WTC11 (cell line): ENCODE measurements around the gene FBXW9. TPM values are rescaled to one million over a fixed set of nuclear protein-coding genes. Genes with fewer than 3 reads are reported as not detected.

ENCODE experiments used
- CREM ChIP-seq: sonication (generic); formaldehyde crosslinking; IDR thresholded peaks from 2 replicates; pipeline ENCODE4 v1.8.1; 2022; ENCODE audit warnings: mild to moderate bottlenecking, missing genetic modification reagents, moderate library complexity
- ELF4 ChIP-seq: sonication (generic); formaldehyde crosslinking; IDR thresholded peaks from 2 replicates; pipeline ENCODE4 v1.8.1; 2022; ENCODE audit warnings: low read depth, mild to moderate bottlenecking, moderate library complexity, missing genetic modification reagents
- EMX1 ChIP-seq: fragments of 250-450 bp; sonication (Bioruptor Pico); IDR thresholded peaks from 2 replicates; pipeline ENCODE4 v1.8.0; 2021; ENCODE audit warnings: mild to moderate bottlenecking
- FOXP1 ChIP-seq: sonication (generic); formaldehyde crosslinking; IDR thresholded peaks from 2 replicates; pipeline ENCODE4 v1.8.0; 2022; ENCODE audit warnings: missing genetic modification reagents, mild to moderate bottlenecking, moderate library complexity, borderline replicate concordance
- MYBL2 ChIP-seq: sonication (generic); formaldehyde crosslinking; IDR thresholded peaks from 2 replicates; pipeline ENCODE4 v1.8.1; 2023; ENCODE audit warnings: mild to moderate bottlenecking, moderate library complexity, missing genetic modification reagents
- RELA ChIP-seq: sonication (generic); formaldehyde crosslinking; IDR thresholded peaks from 2 replicates; pipeline ENCODE4 v1.8.1; 2022; ENCODE audit warnings: missing genetic modification reagents, mild to moderate bottlenecking, borderline replicate concordance
- RORB ChIP-seq: fragments of 250-450 bp; sonication (Bioruptor Pico); IDR thresholded peaks from 2 replicates; pipeline ENCODE4 v1.9.0; 2021; ENCODE audit warnings: mild to moderate bottlenecking
- ZNF121 ChIP-seq: sonication (generic); formaldehyde crosslinking; IDR thresholded peaks from 2 replicates; pipeline ENCODE4 v1.8.0; 2023; ENCODE audit warnings: missing genetic modification reagents
- ZNF232 ChIP-seq: sonication (generic); formaldehyde crosslinking; IDR thresholded peaks from 2 replicates; pipeline ENCODE4 v1.8.0; 2022; ENCODE audit warnings: mild to moderate bottlenecking, missing genetic modification reagents
- ZNF396 ChIP-seq: fragments of 250-450 bp; sonication (Bioruptor Pico); IDR thresholded peaks from 2 replicates; pipeline ENCODE4 v1.8.0; 2021; ENCODE audit warnings: mild to moderate bottlenecking, moderate library complexity, borderline replicate concordance
- ZNF416 ChIP-seq: fragments of 250-450 bp; sonication (Bioruptor Pico); IDR thresholded peaks from 2 replicates; pipeline ENCODE4 v1.9.0; 2021; ENCODE audit warnings: mild to moderate bottlenecking, inconsistent platforms
- total RNA-seq: library from RNA; stranded (reverse); gene quantifications from 3 replicates; pipeline ENCODE4 v1.2.3, GENCODE V29; 2021
- TF ChIP-seq, protein P1 (sequence below): fragments of 250-450 bp; sonication (Bioruptor Pico); IDR thresholded peaks from 2 replicates; pipeline ENCODE4 v2.1.2; 2022; ENCODE audit warnings: mild to moderate bottlenecking, moderate library complexity
- TF ChIP-seq, protein P2 (sequence below): sonication (generic); formaldehyde crosslinking; IDR thresholded peaks from 2 replicates; pipeline ENCODE4 v1.8.0; 2022; ENCODE audit warnings: mild to moderate bottlenecking, missing genetic modification reagents
- TF ChIP-seq, protein P3 (sequence below): sonication (generic); formaldehyde crosslinking; IDR thresholded peaks from 2 replicates; pipeline ENCODE4 v1.8.1; 2022; ENCODE audit warnings: mild to moderate bottlenecking, moderate library complexity, missing genetic modification reagents
- TF ChIP-seq, protein P4 (sequence below): fragments of 250-450 bp; sonication (Bioruptor Pico); IDR thresholded peaks from 2 replicates; pipeline ENCODE4 v1.9.0; 2021; ENCODE audit warnings: moderate library complexity, mild to moderate bottlenecking, inconsistent platforms, borderline replicate concordance
- TF ChIP-seq, protein P5 (sequence below): sonication (generic); formaldehyde crosslinking; IDR thresholded peaks from 2 replicates; pipeline ENCODE4 v1.8.1; 2023; ENCODE audit warnings: mild to moderate bottlenecking, missing genetic modification reagents
- TF ChIP-seq, protein P6 (sequence below): sonication (generic); formaldehyde crosslinking; conservative IDR thresholded peaks from 2 replicates; pipeline ENCODE4 v1.8.1; 2022; ENCODE audit warnings: mild to moderate bottlenecking, missing genetic modification reagents
- TF ChIP-seq, protein P7 (sequence below): sonication (generic); formaldehyde crosslinking; IDR thresholded peaks from 2 replicates; pipeline ENCODE4 v1.8.1; 2023; ENCODE audit warnings: mild to moderate bottlenecking, missing genetic modification reagents, moderate library complexity
- TF ChIP-seq, protein P8 (sequence below): sonication (generic); formaldehyde crosslinking; IDR thresholded peaks from 2 replicates; pipeline ENCODE4 v1.8.1; 2022; ENCODE audit warnings: mild to moderate bottlenecking, missing genetic modification reagents, moderate library complexity, borderline replicate concordance
- TF ChIP-seq, protein P9 (sequence below): fragments of 250-450 bp; sonication (Bioruptor Pico); IDR thresholded peaks from 2 replicates; pipeline ENCODE4 v1.9.0; 2021; ENCODE audit warnings: mild to moderate bottlenecking, borderline replicate concordance
- TF ChIP-seq, protein P10 (sequence below): sonication (generic); formaldehyde crosslinking; IDR thresholded peaks from 2 replicates; pipeline ENCODE4 v1.8.0; 2023; ENCODE audit warnings: missing genetic modification reagents, mild to moderate bottlenecking, borderline replicate concordance

The FBXW9 gene
- total RNA-seq, 1 experiment from 2014 or later: 15.2 TPM

DNA sequence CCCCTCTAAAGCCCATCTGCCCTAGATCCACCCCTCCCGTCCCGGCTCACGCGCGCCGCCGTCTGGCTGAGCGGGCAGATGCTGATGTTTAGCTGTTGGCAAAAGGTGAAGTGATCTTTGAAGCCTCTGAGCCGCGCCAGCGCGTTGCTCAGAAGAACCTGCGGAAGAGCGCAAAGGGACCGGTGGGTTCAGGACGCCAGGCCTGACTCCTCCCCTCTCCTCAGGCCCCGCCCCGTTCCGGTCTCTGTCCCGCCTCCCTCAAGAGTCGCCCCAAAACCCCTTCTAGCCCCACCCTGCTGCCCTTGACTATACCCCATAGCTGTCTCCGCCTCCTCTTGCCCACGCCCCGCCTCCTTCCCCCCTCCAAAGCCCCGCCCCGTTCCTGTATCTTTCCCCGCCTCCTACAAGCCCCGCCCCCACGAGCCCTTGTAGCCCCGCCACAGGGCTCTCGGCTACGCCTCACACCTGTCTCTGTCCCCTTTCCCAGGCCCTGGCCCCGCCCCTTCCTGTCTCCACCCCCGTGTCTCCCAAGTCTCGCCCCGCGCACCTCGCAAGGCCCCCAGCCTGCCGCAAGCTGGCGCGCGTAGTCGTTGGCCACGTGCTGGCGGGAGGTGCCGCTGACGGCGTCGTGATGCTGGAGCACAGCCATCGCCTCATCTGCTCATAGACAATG, 39.4 kb downstream of the FBXW9 start (continued):
- TF ChIP-seq, protein P1, sequence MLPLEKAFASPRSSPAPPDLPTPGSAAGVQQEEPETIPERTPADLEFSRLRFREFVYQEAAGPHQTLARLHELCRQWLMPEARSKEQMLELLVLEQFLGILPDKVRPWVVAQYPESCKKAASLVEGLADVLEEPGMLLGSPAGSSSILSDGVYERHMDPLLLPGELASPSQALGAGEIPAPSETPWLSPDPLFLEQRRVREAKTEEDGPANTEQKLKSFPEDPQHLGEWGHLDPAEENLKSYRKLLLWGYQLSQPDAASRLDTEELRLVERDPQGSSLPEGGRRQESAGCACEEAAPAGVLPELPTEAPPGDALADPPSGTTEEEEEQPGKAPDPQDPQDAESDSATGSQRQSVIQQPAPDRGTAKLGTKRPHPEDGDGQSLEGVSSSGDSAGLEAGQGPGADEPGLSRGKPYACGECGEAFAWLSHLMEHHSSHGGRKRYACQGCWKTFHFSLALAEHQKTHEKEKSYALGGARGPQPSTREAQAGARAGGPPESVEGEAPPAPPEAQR (CRISPR knock-in tag): no peak
- TF ChIP-seq, protein P2, sequence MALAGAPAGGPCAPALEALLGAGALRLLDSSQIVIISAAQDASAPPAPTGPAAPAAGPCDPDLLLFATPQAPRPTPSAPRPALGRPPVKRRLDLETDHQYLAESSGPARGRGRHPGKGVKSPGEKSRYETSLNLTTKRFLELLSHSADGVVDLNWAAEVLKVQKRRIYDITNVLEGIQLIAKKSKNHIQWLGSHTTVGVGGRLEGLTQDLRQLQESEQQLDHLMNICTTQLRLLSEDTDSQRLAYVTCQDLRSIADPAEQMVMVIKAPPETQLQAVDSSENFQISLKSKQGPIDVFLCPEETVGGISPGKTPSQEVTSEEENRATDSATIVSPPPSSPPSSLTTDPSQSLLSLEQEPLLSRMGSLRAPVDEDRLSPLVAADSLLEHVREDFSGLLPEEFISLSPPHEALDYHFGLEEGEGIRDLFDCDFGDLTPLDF (CRISPR knock-in tag): peak; percentile 72; the same call in 1 of the 2 replicates
- TF ChIP-seq ZNF416 (CRISPR knock-in tag) (no peak), ZNF396 (CRISPR knock-in tag) (no peak), FOXP1 (0 out of 2 replicates have a peak, but pooled peaks have one; percentile 43), MYBL2 (CRISPR knock-in tag) (no peak), RORB (no peak), CREM (CRISPR knock-in tag) (no peak), ZNF121 (CRISPR knock-in tag) (peak; percentile 51; the same call in 1 of the 2 replicates), RELA (no peak), EMX1 (CRISPR knock-in tag) (no peak), ELF4 (CRISPR knock-in tag) (no peak), ZNF232 (CRISPR knock-in tag) (no peak)
- TF ChIP-seq, protein P3, sequence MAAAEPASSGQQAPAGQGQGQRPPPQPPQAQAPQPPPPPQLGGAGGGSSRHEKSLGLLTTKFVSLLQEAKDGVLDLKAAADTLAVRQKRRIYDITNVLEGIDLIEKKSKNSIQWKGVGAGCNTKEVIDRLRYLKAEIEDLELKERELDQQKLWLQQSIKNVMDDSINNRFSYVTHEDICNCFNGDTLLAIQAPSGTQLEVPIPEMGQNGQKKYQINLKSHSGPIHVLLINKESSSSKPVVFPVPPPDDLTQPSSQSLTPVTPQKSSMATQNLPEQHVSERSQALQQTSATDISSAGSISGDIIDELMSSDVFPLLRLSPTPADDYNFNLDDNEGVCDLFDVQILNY: no peak
- TF ChIP-seq, protein P4, sequence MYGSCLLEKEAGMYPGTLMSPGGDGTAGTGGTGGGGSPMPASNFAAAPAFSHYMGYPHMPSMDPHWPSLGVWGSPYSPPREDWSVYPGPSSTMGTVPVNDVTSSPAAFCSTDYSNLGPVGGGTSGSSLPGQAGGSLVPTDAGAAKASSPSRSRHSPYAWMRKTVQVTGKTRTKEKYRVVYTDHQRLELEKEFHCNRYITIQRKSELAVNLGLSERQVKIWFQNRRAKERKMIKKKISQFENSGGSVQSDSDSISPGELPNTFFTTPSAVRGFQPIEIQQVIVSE (CRISPR knock-in tag): no peak
- TF ChIP-seq, protein P5, sequence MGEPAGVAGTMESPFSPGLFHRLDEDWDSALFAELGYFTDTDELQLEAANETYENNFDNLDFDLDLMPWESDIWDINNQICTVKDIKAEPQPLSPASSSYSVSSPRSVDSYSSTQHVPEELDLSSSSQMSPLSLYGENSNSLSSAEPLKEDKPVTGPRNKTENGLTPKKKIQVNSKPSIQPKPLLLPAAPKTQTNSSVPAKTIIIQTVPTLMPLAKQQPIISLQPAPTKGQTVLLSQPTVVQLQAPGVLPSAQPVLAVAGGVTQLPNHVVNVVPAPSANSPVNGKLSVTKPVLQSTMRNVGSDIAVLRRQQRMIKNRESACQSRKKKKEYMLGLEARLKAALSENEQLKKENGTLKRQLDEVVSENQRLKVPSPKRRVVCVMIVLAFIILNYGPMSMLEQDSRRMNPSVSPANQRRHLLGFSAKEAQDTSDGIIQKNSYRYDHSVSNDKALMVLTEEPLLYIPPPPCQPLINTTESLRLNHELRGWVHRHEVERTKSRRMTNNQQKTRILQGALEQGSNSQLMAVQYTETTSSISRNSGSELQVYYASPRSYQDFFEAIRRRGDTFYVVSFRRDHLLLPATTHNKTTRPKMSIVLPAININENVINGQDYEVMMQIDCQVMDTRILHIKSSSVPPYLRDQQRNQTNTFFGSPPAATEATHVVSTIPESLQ (CRISPR knock-in tag): no peak
- TF ChIP-seq, protein P6, sequence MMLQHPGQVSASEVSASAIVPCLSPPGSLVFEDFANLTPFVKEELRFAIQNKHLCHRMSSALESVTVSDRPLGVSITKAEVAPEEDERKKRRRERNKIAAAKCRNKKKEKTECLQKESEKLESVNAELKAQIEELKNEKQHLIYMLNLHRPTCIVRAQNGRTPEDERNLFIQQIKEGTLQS (CRISPR knock-in tag): no peak
- TF ChIP-seq, protein P7, sequence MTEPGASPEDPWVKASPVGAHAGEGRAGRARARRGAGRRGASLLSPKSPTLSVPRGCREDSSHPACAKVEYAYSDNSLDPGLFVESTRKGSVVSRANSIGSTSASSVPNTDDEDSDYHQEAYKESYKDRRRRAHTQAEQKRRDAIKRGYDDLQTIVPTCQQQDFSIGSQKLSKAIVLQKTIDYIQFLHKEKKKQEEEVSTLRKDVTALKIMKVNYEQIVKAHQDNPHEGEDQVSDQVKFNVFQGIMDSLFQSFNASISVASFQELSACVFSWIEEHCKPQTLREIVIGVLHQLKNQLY (CRISPR knock-in tag): no peak
- TF ChIP-seq, protein P8, sequence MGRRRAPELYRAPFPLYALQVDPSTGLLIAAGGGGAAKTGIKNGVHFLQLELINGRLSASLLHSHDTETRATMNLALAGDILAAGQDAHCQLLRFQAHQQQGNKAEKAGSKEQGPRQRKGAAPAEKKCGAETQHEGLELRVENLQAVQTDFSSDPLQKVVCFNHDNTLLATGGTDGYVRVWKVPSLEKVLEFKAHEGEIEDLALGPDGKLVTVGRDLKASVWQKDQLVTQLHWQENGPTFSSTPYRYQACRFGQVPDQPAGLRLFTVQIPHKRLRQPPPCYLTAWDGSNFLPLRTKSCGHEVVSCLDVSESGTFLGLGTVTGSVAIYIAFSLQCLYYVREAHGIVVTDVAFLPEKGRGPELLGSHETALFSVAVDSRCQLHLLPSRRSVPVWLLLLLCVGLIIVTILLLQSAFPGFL (CRISPR knock-in tag): no peak
- TF ChIP-seq, protein P9, sequence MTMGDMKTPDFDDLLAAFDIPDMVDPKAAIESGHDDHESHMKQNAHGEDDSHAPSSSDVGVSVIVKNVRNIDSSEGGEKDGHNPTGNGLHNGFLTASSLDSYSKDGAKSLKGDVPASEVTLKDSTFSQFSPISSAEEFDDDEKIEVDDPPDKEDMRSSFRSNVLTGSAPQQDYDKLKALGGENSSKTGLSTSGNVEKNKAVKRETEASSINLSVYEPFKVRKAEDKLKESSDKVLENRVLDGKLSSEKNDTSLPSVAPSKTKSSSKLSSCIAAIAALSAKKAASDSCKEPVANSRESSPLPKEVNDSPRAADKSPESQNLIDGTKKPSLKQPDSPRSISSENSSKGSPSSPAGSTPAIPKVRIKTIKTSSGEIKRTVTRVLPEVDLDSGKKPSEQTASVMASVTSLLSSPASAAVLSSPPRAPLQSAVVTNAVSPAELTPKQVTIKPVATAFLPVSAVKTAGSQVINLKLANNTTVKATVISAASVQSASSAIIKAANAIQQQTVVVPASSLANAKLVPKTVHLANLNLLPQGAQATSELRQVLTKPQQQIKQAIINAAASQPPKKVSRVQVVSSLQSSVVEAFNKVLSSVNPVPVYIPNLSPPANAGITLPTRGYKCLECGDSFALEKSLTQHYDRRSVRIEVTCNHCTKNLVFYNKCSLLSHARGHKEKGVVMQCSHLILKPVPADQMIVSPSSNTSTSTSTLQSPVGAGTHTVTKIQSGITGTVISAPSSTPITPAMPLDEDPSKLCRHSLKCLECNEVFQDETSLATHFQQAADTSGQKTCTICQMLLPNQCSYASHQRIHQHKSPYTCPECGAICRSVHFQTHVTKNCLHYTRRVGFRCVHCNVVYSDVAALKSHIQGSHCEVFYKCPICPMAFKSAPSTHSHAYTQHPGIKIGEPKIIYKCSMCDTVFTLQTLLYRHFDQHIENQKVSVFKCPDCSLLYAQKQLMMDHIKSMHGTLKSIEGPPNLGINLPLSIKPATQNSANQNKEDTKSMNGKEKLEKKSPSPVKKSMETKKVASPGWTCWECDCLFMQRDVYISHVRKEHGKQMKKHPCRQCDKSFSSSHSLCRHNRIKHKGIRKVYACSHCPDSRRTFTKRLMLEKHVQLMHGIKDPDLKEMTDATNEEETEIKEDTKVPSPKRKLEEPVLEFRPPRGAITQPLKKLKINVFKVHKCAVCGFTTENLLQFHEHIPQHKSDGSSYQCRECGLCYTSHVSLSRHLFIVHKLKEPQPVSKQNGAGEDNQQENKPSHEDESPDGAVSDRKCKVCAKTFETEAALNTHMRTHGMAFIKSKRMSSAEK (CRISPR knock-in tag): no peak
- TF ChIP-seq, protein P10, sequence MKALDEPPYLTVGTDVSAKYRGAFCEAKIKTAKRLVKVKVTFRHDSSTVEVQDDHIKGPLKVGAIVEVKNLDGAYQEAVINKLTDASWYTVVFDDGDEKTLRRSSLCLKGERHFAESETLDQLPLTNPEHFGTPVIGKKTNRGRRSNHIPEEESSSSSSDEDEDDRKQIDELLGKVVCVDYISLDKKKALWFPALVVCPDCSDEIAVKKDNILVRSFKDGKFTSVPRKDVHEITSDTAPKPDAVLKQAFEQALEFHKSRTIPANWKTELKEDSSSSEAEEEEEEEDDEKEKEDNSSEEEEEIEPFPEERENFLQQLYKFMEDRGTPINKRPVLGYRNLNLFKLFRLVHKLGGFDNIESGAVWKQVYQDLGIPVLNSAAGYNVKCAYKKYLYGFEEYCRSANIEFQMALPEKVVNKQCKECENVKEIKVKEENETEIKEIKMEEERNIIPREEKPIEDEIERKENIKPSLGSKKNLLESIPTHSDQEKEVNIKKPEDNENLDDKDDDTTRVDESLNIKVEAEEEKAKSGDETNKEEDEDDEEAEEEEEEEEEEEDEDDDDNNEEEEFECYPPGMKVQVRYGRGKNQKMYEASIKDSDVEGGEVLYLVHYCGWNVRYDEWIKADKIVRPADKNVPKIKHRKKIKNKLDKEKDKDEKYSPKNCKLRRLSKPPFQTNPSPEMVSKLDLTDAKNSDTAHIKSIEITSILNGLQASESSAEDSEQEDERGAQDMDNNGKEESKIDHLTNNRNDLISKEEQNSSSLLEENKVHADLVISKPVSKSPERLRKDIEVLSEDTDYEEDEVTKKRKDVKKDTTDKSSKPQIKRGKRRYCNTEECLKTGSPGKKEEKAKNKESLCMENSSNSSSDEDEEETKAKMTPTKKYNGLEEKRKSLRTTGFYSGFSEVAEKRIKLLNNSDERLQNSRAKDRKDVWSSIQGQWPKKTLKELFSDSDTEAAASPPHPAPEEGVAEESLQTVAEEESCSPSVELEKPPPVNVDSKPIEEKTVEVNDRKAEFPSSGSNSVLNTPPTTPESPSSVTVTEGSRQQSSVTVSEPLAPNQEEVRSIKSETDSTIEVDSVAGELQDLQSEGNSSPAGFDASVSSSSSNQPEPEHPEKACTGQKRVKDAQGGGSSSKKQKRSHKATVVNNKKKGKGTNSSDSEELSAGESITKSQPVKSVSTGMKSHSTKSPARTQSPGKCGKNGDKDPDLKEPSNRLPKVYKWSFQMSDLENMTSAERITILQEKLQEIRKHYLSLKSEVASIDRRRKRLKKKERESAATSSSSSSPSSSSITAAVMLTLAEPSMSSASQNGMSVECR (CRISPR knock-in tag): no peak
